Panc1 (cell line): ENCODE measurements around the gene C12orf56. TPM values are rescaled to one million over a fixed set of nuclear protein-coding genes. Genes with fewer than 3 reads are reported as not detected.

ENCODE experiments used
- ATAC-seq: fragments of 200-7000 bp; cut with Tn5 transposase; 2 replicates; pipeline ENCODE4 v1.9.1; 2020; ENCODE audit warnings: mild to moderate bottlenecking, moderate library complexity
- BruUV-seq: library from RNA; stranded (reverse); fragments of 400-500 nt; replicated peaks from 2 replicates; lab custom pipeline; 2021; lab: Mats Ljungman, UMichigan
- CTCF ChIA-PET: fragments of 300-600 bp; sonication (Branson Sonifier 250); formaldehyde crosslinking; loops from one replicate; lab custom pipeline; 2022; ENCODE audit warnings: antibody characterized with exemption; lab: Charles Lee
- POLR2A ChIA-PET: fragments of 300-600 bp; sonication (Branson Sonifier 250); formaldehyde crosslinking; loops from one replicate; lab custom pipeline; 2022; ENCODE audit warnings: antibody characterized with exemption; lab: Charles Lee
- DNase-seq: peaks from one replicate; pipeline ENCODE4 v3.0.0-alpha.2; 2010; ENCODE audit warnings: low read depth, low spot score
- H3K27ac ChIP-seq: 2 replicates; pipeline ENCODE4 v1.5.1; 2011; ENCODE audit warnings: mild to moderate bottlenecking, low read length, inconsistent platforms
- H3K27me3 ChIP-seq: fragments of 200-500 bp; sonication (Bioruptor generic); 2 replicates; pipeline ENCODE4 v1.6.0; 2014; ENCODE audit warnings: low read length, inconsistent platforms; ENCODE audit not compliant: control insufficient read depth, insufficient read depth
- H3K36me3 ChIP-seq: fragments of 200-500 bp; sonication (Bioruptor generic); 2 replicates; pipeline ENCODE4 v1.5.1; 2014; ENCODE audit warnings: inconsistent platforms, mild to moderate bottlenecking, low read length, moderate library complexity; ENCODE audit not compliant: control insufficient read depth, insufficient read depth
- H3K4me1 ChIP-seq: 2 replicates; pipeline ENCODE4 v1.5.1; 2011; ENCODE audit warnings: inconsistent platforms, mild to moderate bottlenecking, low read length, moderate library complexity; ENCODE audit not compliant: control insufficient read depth, insufficient read depth
- H3K4me3 ChIP-seq, 2 experiments: 2 replicates each; pipeline ENCODE4 v1.5.1; 2011 to 2012; ENCODE audit warnings: low read depth in 2 of 2, low read length in 2 of 2, mild to moderate bottlenecking in 2 of 2, inconsistent platforms in 1 of 2, moderate library complexity in 1 of 2
- H3K9me3 ChIP-seq: fragments of 200-500 bp; sonication (Bioruptor generic); 2 replicates; pipeline ENCODE4 v1.5.1; 2014; ENCODE audit warnings: low read depth, mild to moderate bottlenecking, inconsistent platforms, low read length, moderate library complexity; ENCODE audit not compliant: control insufficient read depth, insufficient read depth
- CTCF ChIP-seq: fragments of 450-650 bp; IDR thresholded peaks from 2 replicates; pipeline ENCODE4 v1.5.1; 2017; ENCODE audit warnings: mild to moderate bottlenecking
- POLR2AphosphoS5 ChIP-seq: IDR thresholded peaks from 2 replicates; pipeline ENCODE4 v1.6.1; 2012; ENCODE audit warnings: mild to moderate bottlenecking, low read depth, low read length, moderate library complexity
- REST ChIP-seq, 2 experiments: IDR thresholded peaks; 2 replicates each; pipeline ENCODE4 v1.6.1; 2011 to 2012; ENCODE audit warnings: low read depth in 2 of 2, control low read depth in 1 of 2, low read length in 1 of 2, mild to moderate bottlenecking in 1 of 2, moderate library complexity in 1 of 2; ENCODE audit not compliant: insufficient read depth in 1 of 2
- SIN3A ChIP-seq: IDR thresholded peaks from 2 replicates; pipeline ENCODE4 v1.6.1; 2012; ENCODE audit warnings: low read depth, mild to moderate bottlenecking, low read length, moderate library complexity, borderline replicate concordance; ENCODE audit not compliant: insufficient read depth
- TCF7L2 ChIP-seq: IDR thresholded peaks from 2 replicates; pipeline ENCODE4 v1.6.1; 2011; ENCODE audit warnings: mild to moderate bottlenecking, low read depth, low read length, inconsistent platforms
- in situ Hi-C: cut with HindIII; loops from 2 replicates; pipeline ENCODE4 v1.10.0; 2016; ENCODE audit warnings: low sequenced_read_pairs, low pct_unique_long_range_greater_than_20kb
- intact Hi-C: fragments of 100-400 bp; cut with micrococcal nuclease; formaldehyde crosslinking; loops from one replicate; pipeline ENCODE4 v1.10.0; 2022; ENCODE audit not compliant: unreplicated experiment
- total RNA-seq: library from RNA; stranded (reverse); gene quantifications from one replicate; pipeline ENCODE4 v1.2.1, GENCODE V29; 2021; ENCODE audit not compliant: unreplicated experiment

Gene C12orf56
- total RNA-seq, 1 experiment from 2014 or later, result 2.8 TPM

GRCh38 chr12:64430886-64431285, 40.3 kb upstream of the C12orf56 start:
- peaks cover 71% of the 10 kb centered on the region for H3K36me3 ChIP-seq
- CTCF ChIA-PET, result no interaction called here
- ATAC-seq (no peak), DNase-seq (no peak)
- no peak overlapping the region for H3K27ac ChIP-seq
- POLR2A ChIA-PET, result no interaction called here
- H3K4me3 ChIP-seq, result no peak overlapping the region
- H3K27me3 ChIP-seq, result no peaks in the 10 kb centered on the region
- in situ Hi-C loops, result no loop called here
- no peaks in the 10 kb centered on the region for H3K9me3 ChIP-seq
- intact Hi-C loops, result no loop called here
- no peak for TF ChIP-seq CTCF
- TF ChIP-seq REST (IDR thresholded peaks at IDR 0.05; ENCODE audit: insufficient read depth in 1 of 2, low read depth in 2 of 2, low read length in 1 of 2), result no peak
- no peak for TF ChIP-seq SIN3A
- no peak for TF ChIP-seq TCF7L2
- TF ChIP-seq POLR2AphosphoS5, result no peak
- BruUV-seq, result no TSS peak
- no peaks in the 10 kb centered on the region for H3K4me1 ChIP-seq

GRCh38 chr12:64428956-64429355, 38.4 kb upstream of the C12orf56 start:
- POLR2A ChIA-PET, result no interaction called here

More at GRCh38 chr12:64428956-64429355, 38.4 kb upstream of the C12orf56 start:
- in situ Hi-C loops, result no loop called here
- DNase-seq (no peak), ATAC-seq (no peak)
- no TSS peak for BruUV-seq
- Histone ChIP-seq H3K4me1 (no peaks in the 10 kb centered on the region), H3K4me3 (no peak overlapping the region), H3K9me3 (no peaks in the 10 kb centered on the region), H3K27me3 (no peaks in the 10 kb centered on the region), H3K36me3 (peaks cover 69% of the 10 kb centered on the region), H3K27ac (no peak overlapping the region)
- CTCF ChIA-PET, result no interaction called here
- intact Hi-C loops, result loop anchor here (10.0 kb wide), 1 partner anchor 66 kb away; no protein-coding TSS in a partner anchor
- TF ChIP-seq TCF7L2 (no peak), CTCF (no peak), SIN3A (no peak), POLR2AphosphoS5 (no peak), REST (IDR thresholded peaks at IDR 0.05; ENCODE audit: insufficient read depth in 1 of 2, low read depth in 2 of 2, low read length in 1 of 2) (no peak)
